ENCODE results near the gene KLK4.

KLK4 gene

GRCh38 chr19:50926144-50926543 lies 14.9 kb upstream of the KLK4 start:
- Mint-ChIP-seq H3K36me3 (no peaks in the 10 kb centered on the region), H3K27me3 (peaks cover 21% of the 10 kb centered on the region), H3K4me1 (ENCODE audit: low read depth) (peaks cover 5% of the 10 kb centered on the region), H3K27ac (no peak overlapping the region), H3K4me3 (no peak overlapping the region), H3K9me3 (ENCODE audit: low read depth) (no peaks in the 10 kb centered on the region)

- no peaks in the 10 kb centered on the region for H3K36me3 Mint-ChIP-seq
- peaks cover 5% of the 10 kb centered on the region for H3K4me1 Mint-ChIP-seq (ENCODE audit: low read depth)
- peaks cover 18% of the 10 kb centered on the region for H3K27me3 Mint-ChIP-seq
- no peak overlapping the region for H3K27ac Mint-ChIP-seq
- H3K4me3 Mint-ChIP-seq: no peak overlapping the region
- no peaks in the 10 kb centered on the region for H3K9me3 Mint-ChIP-seq (ENCODE audit: low read depth)
These were observed 14.5 kb upstream of the KLK4 start for GRCh38 chr19:50925734-50926133.

- Mint-ChIP-seq H3K27ac (no peak overlapping the region), H3K27me3 (peaks cover 23% of the 10 kb centered on the region), H3K36me3 (no peaks in the 10 kb centered on the region), H3K4me3 (no peak overlapping the region), H3K9me3 (ENCODE audit: low read depth) (no peaks in the 10 kb centered on the region), H3K4me1 (ENCODE audit: low read depth) (peaks cover 5% of the 10 kb centered on the region)
These were observed 13.4 kb upstream of the KLK4 start for GRCh38 chr19:50924586-50924985.

- Mint-ChIP-seq H3K4me3 (no peak overlapping the region), H3K4me1 (ENCODE audit: low read depth) (peaks cover 5% of the 10 kb centered on the region), H3K27ac (no peak overlapping the region), H3K36me3 (no peaks in the 10 kb centered on the region), H3K9me3 (ENCODE audit: low read depth) (no peaks in the 10 kb centered on the region), H3K27me3 (peaks cover 28% of the 10 kb centered on the region)
These were observed 11.2 kb upstream of the KLK4 start for GRCh38 chr19:50922317-50922853.

GRCh38 chr19:50921426-50922316 lies 10.5 kb upstream of the KLK4 start:
- H3K4me3 Mint-ChIP-seq: no peak overlapping the region
- H3K4me1 Mint-ChIP-seq (ENCODE audit: low read depth): peaks cover 5% of the 10 kb centered on the region
- H3K27ac Mint-ChIP-seq: no peak overlapping the region
- peaks cover 32% of the 10 kb centered on the region for H3K27me3 Mint-ChIP-seq
- no peaks in the 10 kb centered on the region for H3K9me3 Mint-ChIP-seq (ENCODE audit: low read depth)
- H3K36me3 Mint-ChIP-seq: no peaks in the 10 kb centered on the region

- peaks cover 35% of the 10 kb centered on the region for H3K27me3 Mint-ChIP-seq
- no peaks in the 10 kb centered on the region for H3K36me3 Mint-ChIP-seq
- H3K27ac Mint-ChIP-seq: no peak overlapping the region
- H3K4me1 Mint-ChIP-seq (ENCODE audit: low read depth): no peaks in the 10 kb centered on the region
- H3K4me3 Mint-ChIP-seq: no peak overlapping the region
- H3K9me3 Mint-ChIP-seq (ENCODE audit: low read depth): no peaks in the 10 kb centered on the region
These were observed 4.9 kb upstream of the KLK4 start for GRCh38 chr19:50916069-50916468.

- H3K9me3 Mint-ChIP-seq (ENCODE audit: low read depth): no peaks in the 10 kb centered on the region
- no peak overlapping the region for H3K4me3 Mint-ChIP-seq
- H3K4me1 Mint-ChIP-seq (ENCODE audit: low read depth): peaks cover 8% of the 10 kb centered on the region
- no peaks in the 10 kb centered on the region for H3K36me3 Mint-ChIP-seq
- H3K27ac Mint-ChIP-seq: no peak overlapping the region
- H3K27me3 Mint-ChIP-seq: peaks cover 43% of the 10 kb centered on the region
These were observed 1.8 kb upstream of the KLK4 start for GRCh38 chr19:50912727-50913716.

- H3K27ac Mint-ChIP-seq: no peak overlapping the region
- H3K36me3 Mint-ChIP-seq: no peaks in the 10 kb centered on the region
- no peaks in the 10 kb centered on the region for H3K9me3 Mint-ChIP-seq (ENCODE audit: low read depth)
- H3K4me3 Mint-ChIP-seq: no peak overlapping the region
- peaks cover 45% of the 10 kb centered on the region for H3K27me3 Mint-ChIP-seq
- peaks cover 8% of the 10 kb centered on the region for H3K4me1 Mint-ChIP-seq (ENCODE audit: low read depth)
These were observed 956 bp upstream of the KLK4 start for GRCh38 chr19:50912102-50912599.

- H3K4me1 Mint-ChIP-seq (ENCODE audit: low read depth): peaks cover 8% of the 10 kb centered on the region
- no peak overlapping the region for H3K27ac Mint-ChIP-seq
- peaks cover 46% of the 10 kb centered on the region for H3K27me3 Mint-ChIP-seq
- no peaks in the 10 kb centered on the region for H3K9me3 Mint-ChIP-seq (ENCODE audit: low read depth)
- H3K4me3 Mint-ChIP-seq: no peak overlapping the region
- H3K36me3 Mint-ChIP-seq: no peaks in the 10 kb centered on the region
These were observed 473 bp downstream of the KLK4 start for GRCh38 chr19:50910722-50911121.

GRCh38 chr19:50909240-50910070 lies 1.7 kb downstream of the KLK4 start:
- no peaks in the 10 kb centered on the region for H3K36me3 Mint-ChIP-seq
- peaks cover 51% of the 10 kb centered on the region for H3K27me3 Mint-ChIP-seq
- H3K4me1 Mint-ChIP-seq (ENCODE audit: low read depth): peaks cover 8% of the 10 kb centered on the region
- H3K9me3 Mint-ChIP-seq (ENCODE audit: low read depth): no peaks in the 10 kb centered on the region
- H3K27ac Mint-ChIP-seq: no peak overlapping the region
- H3K4me3 Mint-ChIP-seq: no peak overlapping the region

GRCh38 chr19:50908336-50908735 lies 2.9 kb downstream of the KLK4 start:
- Mint-ChIP-seq H3K9me3 (ENCODE audit: low read depth) (no peaks in the 10 kb centered on the region), H3K27me3 (peaks cover 51% of the 10 kb centered on the region), H3K27ac (no peak overlapping the region), H3K4me3 (no peak overlapping the region), H3K4me1 (ENCODE audit: low read depth) (peaks cover 8% of the 10 kb centered on the region), H3K36me3 (no peaks in the 10 kb centered on the region)

GRCh38 chr19:50906217-50906616 lies 5.0 kb downstream of the KLK4 start:
- H3K27ac Mint-ChIP-seq: no peak overlapping the region
- H3K4me3 Mint-ChIP-seq: no peak overlapping the region
- peaks cover 47% of the 10 kb centered on the region for H3K27me3 Mint-ChIP-seq
- H3K4me1 Mint-ChIP-seq (ENCODE audit: low read depth): peaks cover 8% of the 10 kb centered on the region
- no peaks in the 10 kb centered on the region for H3K9me3 Mint-ChIP-seq (ENCODE audit: low read depth)
- no peaks in the 10 kb centered on the region for H3K36me3 Mint-ChIP-seq

- H3K4me1 Mint-ChIP-seq (ENCODE audit: low read depth): no peaks in the 10 kb centered on the region
- H3K36me3 Mint-ChIP-seq: no peaks in the 10 kb centered on the region
- H3K27me3 Mint-ChIP-seq: peaks cover 33% of the 10 kb centered on the region
- H3K27ac Mint-ChIP-seq: no peak overlapping the region
- no peaks in the 10 kb centered on the region for H3K9me3 Mint-ChIP-seq (ENCODE audit: low read depth)
- H3K4me3 Mint-ChIP-seq: no peak overlapping the region
These were observed 8.6 kb downstream of the KLK4 start for GRCh38 chr19:50902640-50903039.

GRCh38 chr19:50899569-50899968 lies 11.6 kb downstream of the KLK4 start:
- no peak overlapping the region for H3K4me3 Mint-ChIP-seq
- peaks cover 5% of the 10 kb centered on the region for H3K9me3 Mint-ChIP-seq (ENCODE audit: low read depth)
- H3K27me3 Mint-ChIP-seq: peaks cover 26% of the 10 kb centered on the region
- H3K27ac Mint-ChIP-seq: no peak overlapping the region
- H3K36me3 Mint-ChIP-seq: no peaks in the 10 kb centered on the region
- H3K4me1 Mint-ChIP-seq (ENCODE audit: low read depth): no peaks in the 10 kb centered on the region

Measured in activated naive CD8-positive, alpha-beta T cell (primary cell).